HepG2 (cell line): ENCODE results near the gene FN1. TPM values are rescaled to one million over a fixed set of nuclear protein-coding genes. Genes with fewer than 3 reads are reported as not detected.

Experiments
- ATAC-seq: fragments of 200-7000 bp; cut with Tn5 transposase; 3 replicates; pipeline ENCODE4 v1.9.1; 2020; ENCODE audit warnings: mild to moderate bottlenecking, moderate library complexity
- BruUV-seq: library from RNA; stranded (reverse); fragments of 400-500 nt; replicated peaks from 2 replicates; lab custom pipeline; 2021; lab: Mats Ljungman, UMichigan
- CTCF ChIA-PET: fragments of 300-600 bp; formaldehyde crosslinking; extraction: SDS; loops from one replicate; lab custom pipeline; 2021; ENCODE audit warnings: low total read pairs, inconsistent platforms, low intra/inter-chr PET ratio; lab: Yijun Ruan, JAX
- POLR2A ChIA-PET: fragments of 350-600 bp; sonication (Branson Sonifier 250); formaldehyde crosslinking; loops from one replicate; lab custom pipeline; 2020; ENCODE audit warnings: antibody characterized with exemption, inconsistent platforms; lab: Yijun Ruan, JAX
- DNase-seq: peaks from one replicate; pipeline ENCODE4 v3.0.0-alpha.2; 2015; ENCODE audit warnings: low spot score
- FAIRE-seq: peaks from 3 replicates; lab custom pipeline; 2011; peaks lifted over from hg19 to GRCh38; lab: Jason Lieb, UNC
- H2AFZ ChIP-seq: one replicate; pipeline ENCODE4 v1.6.1; 2011; ENCODE audit warnings: low read length, inconsistent platforms
- H3K27ac ChIP-seq: fragments of 300-600 bp; 3 replicates; pipeline ENCODE4 v1.8.0; 2011; ENCODE audit warnings: mixed run types, mild to moderate bottlenecking, mixed read lengths, low read length, inconsistent platforms; ENCODE audit not compliant: insufficient read depth; ENCODE audit errors: extremely low read length
- H3K27me3 ChIP-seq, 2 experiments: fragments of 200-600 bp in 1 of 2; 2 replicates in 1 of 2; 3 replicates in 1 of 2; pipeline versions ENCODE4 v1.6.0 to v1.8.0; 2011; ENCODE audit warnings: low read length in 2 of 2, mild to moderate bottlenecking in 2 of 2, moderate library complexity in 2 of 2, inconsistent platforms in 1 of 2; ENCODE audit not compliant: insufficient read depth in 2 of 2, control insufficient read depth in 1 of 2
- H3K36me3 ChIP-seq, 2 experiments: fragments of 200-600 bp in 1 of 2; replicated peaks in 1 of 2; 2 replicates in 1 of 2; 3 replicates in 1 of 2; pipeline versions ENCODE4 v1.5.1 to v1.8.0; 2011; ENCODE audit warnings: low read length in 2 of 2, inconsistent platforms in 1 of 2; ENCODE audit not compliant: insufficient read depth in 2 of 2, control insufficient read depth in 1 of 2
- H3K4me1 ChIP-seq: 2 replicates; pipeline ENCODE4 v1.5.1; 2012; ENCODE audit warnings: low read length, inconsistent platforms; ENCODE audit not compliant: insufficient read depth
- H3K4me2 ChIP-seq: 2 replicates; pipeline ENCODE4 v1.6.0; 2011; ENCODE audit warnings: low read depth, low read length, inconsistent platforms
- H3K4me3 ChIP-seq, 3 experiments: fragments of 200-600 bp in 1 of 3; sonication (generic), shearing (Covaris generic) in 1 of 3; replicated peaks in 1 of 3; 2 replicates each; pipeline ENCODE4 v1.5.1; 2011 to 2016; ENCODE audit warnings: low read length in 3 of 3, inconsistent platforms in 2 of 3, low read depth in 2 of 3, mild to moderate bottlenecking in 2 of 3, control low read depth in 1 of 3, mixed read lengths in 1 of 3; ENCODE audit not compliant: insufficient read depth in 1 of 3
- H3K79me2 ChIP-seq: one replicate; pipeline ENCODE4 v1.6.1; 2011; ENCODE audit warnings: low read length, inconsistent platforms; ENCODE audit not compliant: insufficient read depth
- H3K9ac ChIP-seq: 2 replicates; pipeline ENCODE4 v1.6.0; 2011; ENCODE audit warnings: mild to moderate bottlenecking, low read depth, low read length, inconsistent platforms; ENCODE audit not compliant: insufficient read depth
- H3K9me3 ChIP-seq: 2 replicates; pipeline ENCODE4 v1.5.1; 2012; ENCODE audit warnings: mild to moderate bottlenecking, low read length
- H4K20me1 ChIP-seq: 2 replicates; pipeline ENCODE4 v1.6.0; 2011; ENCODE audit warnings: inconsistent platforms, mild to moderate bottlenecking, low read length, moderate library complexity; ENCODE audit not compliant: insufficient read depth
- CREB1 ChIP-seq, 2 experiments: fragments of 450-650 bp in 1 of 2; IDR thresholded peaks; 2 replicates each; pipeline ENCODE4 v1.6.1; 2016 to 2017; ENCODE audit warnings: control low read depth in 1 of 2, mild to moderate bottlenecking in 1 of 2, missing compliant biosample characterization in 1 of 2, missing genetic modification characterization in 1 of 2
- GPN1 ChIP-seq: sonication (generic); formaldehyde crosslinking; IDR thresholded peaks from 2 replicates; pipeline ENCODE4 v1.5.1; 2020; ENCODE audit warnings: missing genetic modification reagents, borderline replicate concordance
- GTF3A ChIP-seq: sonication (generic); formaldehyde crosslinking; conservative IDR thresholded peaks from 2 replicates; pipeline ENCODE4 v1.4.0; 2020; ENCODE audit warnings: mild to moderate bottlenecking, missing genetic modification reagents
- GZF1 ChIP-seq: sonication (generic); formaldehyde crosslinking; IDR thresholded peaks from 2 replicates; pipeline ENCODE4 v1.5.1; 2020; ENCODE audit warnings: mild to moderate bottlenecking, missing genetic modification reagents
- MBD4 ChIP-seq: IDR thresholded peaks from 2 replicates; pipeline ENCODE4 v1.6.1; 2012; ENCODE audit warnings: low read length, inconsistent platforms, borderline replicate concordance
- MEIS2 ChIP-seq: sonication (generic); formaldehyde crosslinking; IDR thresholded peaks from 2 replicates; pipeline ENCODE4 v1.9.0; 2021; ENCODE audit warnings: mild to moderate bottlenecking, missing genetic modification reagents
- MNT ChIP-seq: fragments of 450-650 bp; IDR thresholded peaks from 2 replicates; pipeline ENCODE4 v1.6.1; 2016
- PCBP1 ChIP-seq: fragments of 200-400 bp; formaldehyde crosslinking; IDR thresholded peaks from 2 replicates; pipeline ENCODE4 v1.6.1; 2017; ENCODE audit warnings: mild to moderate bottlenecking, low read depth, low read length, borderline replicate concordance
- POLR2AphosphoS2 ChIP-seq: IDR thresholded peaks from 2 replicates; pipeline ENCODE4 v1.6.1; 2011; ENCODE audit warnings: low read depth, low read length, improper control_type of control experiment
- RBFOX2 ChIP-seq: fragments of 200-400 bp; formaldehyde crosslinking; IDR thresholded peaks from 2 replicates; pipeline ENCODE4 v1.6.1; 2017; ENCODE audit warnings: low read depth, mild to moderate bottlenecking, low read length
- RBM22 ChIP-seq: fragments of 200-400 bp; formaldehyde crosslinking; optimal IDR thresholded peaks from 2 replicates; pipeline ENCODE3; 2017; ENCODE audit warnings: mild to moderate bottlenecking, low read length, moderate library complexity
- TAF15 ChIP-seq: fragments of 200-400 bp; formaldehyde crosslinking; IDR thresholded peaks from one replicate; pipeline ENCODE4 v1.6.1; 2018; ENCODE audit warnings: mild to moderate bottlenecking, low read depth, low read length; ENCODE audit not compliant: poor library complexity, severe bottlenecking
- ZBTB33 ChIP-seq: sonication (generic); formaldehyde crosslinking; IDR thresholded peaks from 2 replicates; pipeline ENCODE4 v1.4.0; 2020; ENCODE audit warnings: missing genetic modification reagents
- ZBTB38 ChIP-seq: sonication (generic); formaldehyde crosslinking; IDR thresholded peaks from 2 replicates; pipeline ENCODE4 v1.5.1; 2020; ENCODE audit warnings: mild to moderate bottlenecking, missing genetic modification reagents
- ZBTB7A ChIP-seq: sonication (generic); formaldehyde crosslinking; IDR thresholded peaks from 2 replicates; pipeline ENCODE4 v1.8.0; 2022; ENCODE audit warnings: mild to moderate bottlenecking, missing genetic modification reagents
- ZC3H13 ChIP-seq: sonication (generic); formaldehyde crosslinking; IDR thresholded peaks from 2 replicates; pipeline ENCODE4 v1.8.1; 2023; ENCODE audit warnings: mild to moderate bottlenecking, missing genetic modification reagents, moderate library complexity
- ZNF496 ChIP-seq: sonication (generic); formaldehyde crosslinking; IDR thresholded peaks from 2 replicates; pipeline ENCODE4 v1.8.1; 2023; ENCODE audit warnings: mild to moderate bottlenecking, moderate library complexity, missing genetic modification reagents; ENCODE audit not compliant: insufficient replicate concordance
- ZNF552 ChIP-seq: sonication (generic); formaldehyde crosslinking; IDR thresholded peaks from 2 replicates; pipeline ENCODE4 v1.9.0; 2022; ENCODE audit warnings: missing genetic modification reagents, mild to moderate bottlenecking, borderline replicate concordance
- ZNF562 ChIP-seq: sonication (generic); formaldehyde crosslinking; IDR thresholded peaks from 2 replicates; pipeline ENCODE4 v1.8.0; 2022; ENCODE audit warnings: missing genetic modification reagents, borderline replicate concordance
- ZNF577 ChIP-seq: sonication (generic); formaldehyde crosslinking; IDR thresholded peaks from 2 replicates; pipeline ENCODE4 v1.4.0; 2020; ENCODE audit warnings: mild to moderate bottlenecking, low read depth, missing genetic modification reagents, borderline replicate concordance
- WGBS: methylation state at CpG from one replicate; pipeline ENCODE4 v1.1.6; 2017; ENCODE audit warnings: low lambda C conversion rate; 5-methylcytosine and 5-hydroxymethylcytosine counted together
- in situ Hi-C: cut with HindIII; loops from 2 replicates; pipeline ENCODE4 v1.10.0; 2017; ENCODE audit warnings: low pct_unique_long_range_greater_than_20kb; ENCODE audit not compliant: extremely low pct_ligation_motif_present
- intact Hi-C: fragments of 100-400 bp; cut with micrococcal nuclease; formaldehyde crosslinking; loops from one replicate; pipeline ENCODE4 v1.10.0; 2022; ENCODE audit not compliant: unreplicated experiment
- polyA plus RNA-seq, 8 experiments: library from polyadenylated mRNA; depleted of rRNA in 3 of 8; stranded (reverse) in 7 of 8; unstranded in 1 of 8; fragments of >200 nt; fragmentation: Illumina TruSeq in 4 of 8; extraction: Trizol in 4 of 8; gene quantifications; 2 replicates each; pipeline versions ENCODE4 v1.2.1 to v1.2.3, GENCODE V29; 2011 to 2016; ENCODE audit warnings: low read depth in 4 of 8, missing spikeins in 1 of 8, mixed read lengths in 1 of 8; ENCODE audit not compliant: insufficient read depth in 1 of 8
- total RNA-seq, 5 experiments: library from RNA; depleted of rRNA; stranded (reverse); fragments of >200 nt; fragmentation: Illumina TruSeq; extraction: Trizol; gene quantifications; 2 replicates each; pipeline ENCODE4 v1.2.3, GENCODE V29; 2016; ENCODE audit warnings: low read depth in 1 of 5

FN1 gene
- total and polyA plus RNA-seq, 2 of the 13 experiments (the other 11 are each of a cell fraction or from before 2014, with no cell fraction given), result 1,847 to 6,471 TPM

- Histone ChIP-seq H3K36me3 (peaks cover 43 to 99% of the 10 kb centered on the region in 2 experiments), H2AFZ (no peak overlapping the region), H3K27me3 (no peaks in the 10 kb centered on the region), H3K4me2 (no peak overlapping the region), H3K4me3 (no peak overlapping the region), H3K9ac (no peak overlapping the region), H3K9me3 (no peaks in the 10 kb centered on the region), H3K27ac (no peak overlapping the region), H3K4me1 (no peaks in the 10 kb centered on the region), H3K79me2 (no peaks in the 10 kb centered on the region), H4K20me1 (peaks cover 9% of the 10 kb centered on the region)
- FAIRE-seq (no peak), ATAC-seq (peak; percentile 27), DNase-seq (no peak)
- in situ Hi-C loops (no loop called here), intact Hi-C loops (no loop called here)
- TSS peak; percentile 0 for BruUV-seq
- WGBS, result 96% methylated on average over 14 of the region's 14 CpGs
- POLR2A ChIA-PET, result interaction anchor here (0.6 to 1.2 kb wide), 2 partner anchors 10 to 231 kb away, joined by 3 to 4 read pairs; no protein-coding TSS in a partner anchor
- CTCF ChIA-PET, result no interaction called here
- TF ChIP-seq ZBTB7A (CRISPR knock-in tag) (0 out of 2 replicates have a peak, but pooled peaks have one; percentile 22), ZBTB38 (CRISPR knock-in tag) (0 out of 2 replicates have a peak, but pooled peaks have one; percentile 46), ZNF562 (CRISPR knock-in tag) (no peak), PCBP1 (no peak), ZNF496 (CRISPR knock-in tag) (no peak), MBD4 (peak; percentile 35; the same call in 1 of the 2 replicates), ZC3H13 (CRISPR knock-in tag) (peak; percentile 73; the same call in 1 of the 2 replicates), MEIS2 (CRISPR knock-in tag) (peak; percentile 50; the same call in 1 of the 2 replicates), POLR2AphosphoS2 (peak; percentile 46; the same call in 1 of the 2 replicates), RBFOX2 (0 out of 2 replicates have a peak, but pooled peaks have one; percentile 12), CREB1 (IDR thresholded peaks at IDR 0.05) (no peak), CREB1 (CRISPR knock-in tag; IDR thresholded peaks at IDR 0.05) (peak; percentile 19; the same call in 1 of the 2 replicates), RBM22 (peak; percentile 99), TAF15 (no peak), GTF3A (no peak), GZF1 (CRISPR knock-in tag) (no peak), ZNF577 (CRISPR knock-in tag) (no peak), MNT (no peak), ZBTB33 (peak; percentile 23; the same call in 1 of the 2 replicates), ZNF552 (no peak), GPN1 (CRISPR knock-in tag) (no peak)
Measured at GRCh38 chr2:215371915-215372897, 63.7 kb downstream of the FN1 start.
